Measurements from ENCODE around the gene NHP2.

Gene NHP2

DNA sequence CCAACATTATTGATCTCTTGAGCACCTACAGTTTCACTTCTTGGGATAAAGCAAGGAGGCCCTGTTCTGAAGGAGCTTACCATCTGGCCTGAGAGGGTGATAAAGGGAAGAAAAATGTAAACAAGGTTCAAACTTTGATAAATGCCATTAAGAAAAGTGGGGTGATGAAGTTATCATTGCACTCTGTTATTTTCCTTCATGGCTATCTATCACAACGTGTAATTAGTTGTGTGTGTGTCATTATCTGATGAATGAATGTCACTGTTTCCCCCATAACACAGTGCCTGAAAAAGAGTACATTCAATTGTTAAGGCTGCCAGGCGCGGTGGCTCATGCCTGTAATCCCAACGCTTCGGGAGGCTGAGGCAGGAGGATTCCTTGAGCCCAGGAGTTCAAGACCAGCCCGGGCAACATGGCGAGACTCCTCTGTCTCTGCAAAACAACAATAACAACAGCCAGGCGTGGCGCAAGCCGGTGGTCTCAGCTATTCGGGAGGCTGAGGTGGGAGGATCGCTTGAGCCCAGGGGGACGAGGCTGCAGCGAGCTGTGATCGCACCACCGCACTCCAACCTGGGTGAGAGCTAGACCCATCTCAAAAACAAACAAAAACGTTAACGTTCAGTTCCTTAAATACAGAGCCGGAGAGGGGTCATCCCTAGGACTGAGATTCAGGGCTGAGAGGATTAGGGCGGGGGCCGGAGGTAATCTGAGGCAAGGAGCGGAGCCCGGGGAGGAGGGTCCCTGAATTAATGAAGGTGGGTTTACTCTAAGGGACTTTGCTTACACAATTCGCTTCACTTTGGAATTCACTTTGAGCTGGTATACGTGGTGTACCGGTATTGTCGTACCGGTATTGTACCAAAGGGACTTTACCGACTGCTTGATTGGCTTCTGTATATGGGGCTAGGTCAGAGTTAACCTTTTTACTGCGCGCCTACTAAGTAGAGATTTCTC, 917 bp downstream of the NHP2 start:
- Histone ChIP-seq H3K4me3 (ENCODE audit: low read length in 2 of 2) (peak overlapping the region; percentile 75 to 96), H3K23ac (ENCODE audit: low read depth, low read length, poor library complexity) (no peak overlapping the region), H2AK5ac (ENCODE audit: low read depth, low read length) (no peak overlapping the region), H2BK5ac (ENCODE audit: low read length) (no peak overlapping the region), H2BK15ac (ENCODE audit: low read length) (no peak overlapping the region), H3K14ac (ENCODE audit: low read length) (no peak overlapping the region), H3K18ac (ENCODE audit: low read length) (no peak overlapping the region), H3K4me2 (ENCODE audit: insufficient read depth, low read length, poor library complexity, severe bottlenecking) (peak overlapping the region; percentile 48), H3K4ac (ENCODE audit: low read length) (no peak overlapping the region), H2BK120ac (ENCODE audit: low read depth, low read length) (no peak overlapping the region), H3K79me1 (ENCODE audit: low read depth, low read length) (peaks cover 3% of the 10 kb centered on the region), H2BK12ac (ENCODE audit: low read length) (no peak overlapping the region), H4K91ac (ENCODE audit: low read depth, low read length, poor library complexity) (no peak overlapping the region), H3K27me3 (ENCODE audit: control insufficient read depth in 3 of 3, insufficient read depth in 3 of 3, low read depth in 1 of 3, low read length in 3 of 3) (no peaks in the 10 kb centered on the region), H3K36me3 (replicated peaks in 1 of 2; ENCODE audit: control insufficient read depth in 2 of 2, insufficient read depth in 2 of 2, low read length in 2 of 2) (peaks cover 40 to 49% of the 10 kb centered on the region in 2 donors), H3K4me1 (ENCODE audit: control insufficient read depth in 2 of 2, insufficient read depth in 1 of 2, low read depth in 1 of 2, low read length in 2 of 2) (peaks cover 0 to 3% of the 10 kb centered on the region in 2 donors), H3K9me3 (replicated peaks in 1 of 2; ENCODE audit: control insufficient read depth in 2 of 2, insufficient read depth in 1 of 2, low read depth in 1 of 2, low read length in 2 of 2) (no peaks in the 10 kb centered on the region), H4K8ac (ENCODE audit: low read depth, low read length) (no peak overlapping the region), H3K9ac (ENCODE audit: low read depth, low read length, poor library complexity) (no peak overlapping the region), H3K27ac (replicated peaks; ENCODE audit: low read length) (no peak overlapping the region), H2AFZ (ENCODE audit: low read length) (peak overlapping the region; percentile 87)
- no peak for DNase-seq (ENCODE audit: low spot score)
- WGBS, 2 donors (ENCODE audit: extremely low coverage in 2 of 2, insufficient read length in 2 of 2, insufficient replicate concordance in 1 of 2), result no CpG with 5 or more reads among the region's 31 CpGs

DNA sequence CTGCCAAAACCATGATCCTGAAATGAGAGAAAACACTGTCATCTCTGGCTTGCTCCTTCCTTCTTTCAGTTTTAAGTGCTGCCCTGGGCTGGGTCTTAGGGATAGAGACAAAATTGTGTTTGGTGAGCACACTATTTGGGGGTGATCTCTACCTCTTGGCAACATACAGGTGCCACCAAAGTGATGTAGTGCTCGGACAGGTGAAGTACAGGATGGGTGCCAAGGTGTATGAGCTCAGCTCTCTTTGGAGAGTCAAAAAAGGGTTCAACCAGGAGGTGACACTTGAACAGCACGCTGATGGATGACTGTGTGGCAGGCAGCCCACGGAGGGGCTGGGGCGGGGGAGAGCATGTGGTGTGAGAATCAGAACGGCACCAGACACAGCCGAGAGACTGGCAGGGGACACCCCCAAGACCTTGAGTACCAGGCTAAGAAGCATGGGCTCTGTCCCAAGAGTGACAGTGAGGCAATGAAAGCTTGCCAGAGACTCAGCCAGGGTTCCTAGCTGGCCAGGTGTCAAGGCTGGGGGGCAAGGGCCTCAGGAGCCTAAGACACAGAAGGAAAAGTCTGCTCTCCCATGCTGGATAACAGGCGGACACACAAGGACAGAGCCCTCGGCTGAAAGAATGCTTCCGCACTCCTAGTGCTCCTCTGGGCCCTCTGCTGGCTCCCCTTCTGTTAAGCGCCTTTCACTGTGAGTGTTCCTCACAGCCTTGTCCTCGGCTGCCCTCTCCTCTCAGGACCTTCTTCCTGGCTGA, 2.5 kb downstream of the NHP2 start:
- Histone ChIP-seq H2BK5ac (ENCODE audit: low read length) (no peak overlapping the region), H3K36me3 (replicated peaks in 1 of 2; ENCODE audit: control insufficient read depth in 2 of 2, insufficient read depth in 2 of 2, low read length in 2 of 2) (peaks cover 56 to 65% of the 10 kb centered on the region in 2 donors), H3K18ac (ENCODE audit: low read length) (no peak overlapping the region), H3K14ac (ENCODE audit: low read length) (no peak overlapping the region), H2AK5ac (ENCODE audit: low read depth, low read length) (no peak overlapping the region), H4K8ac (ENCODE audit: low read depth, low read length) (no peak overlapping the region), H3K4ac (ENCODE audit: low read length) (no peak overlapping the region), H2BK12ac (ENCODE audit: low read length) (no peak overlapping the region), H3K27ac (replicated peaks; ENCODE audit: low read length) (no peak overlapping the region), H2AFZ (ENCODE audit: low read length) (no peak overlapping the region), H3K4me2 (ENCODE audit: insufficient read depth, low read length, poor library complexity, severe bottlenecking) (no peak overlapping the region), H3K27me3 (ENCODE audit: control insufficient read depth in 3 of 3, insufficient read depth in 3 of 3, low read depth in 1 of 3, low read length in 3 of 3) (no peaks in the 10 kb centered on the region), H3K23ac (ENCODE audit: low read depth, low read length, poor library complexity) (no peak overlapping the region), H3K9me3 (replicated peaks in 1 of 2; ENCODE audit: control insufficient read depth in 2 of 2, insufficient read depth in 1 of 2, low read depth in 1 of 2, low read length in 2 of 2) (no peaks in the 10 kb centered on the region), H2BK15ac (ENCODE audit: low read length) (no peak overlapping the region), H2BK120ac (ENCODE audit: low read depth, low read length) (no peak overlapping the region), H3K79me1 (ENCODE audit: low read depth, low read length) (peaks cover 6% of the 10 kb centered on the region), H4K91ac (ENCODE audit: low read depth, low read length, poor library complexity) (no peak overlapping the region), H3K4me1 (ENCODE audit: control insufficient read depth in 2 of 2, insufficient read depth in 1 of 2, low read depth in 1 of 2, low read length in 2 of 2) (peaks cover 0 to 3% of the 10 kb centered on the region in 2 donors), H3K4me3 (ENCODE audit: low read length in 2 of 2) (no peak overlapping the region), H3K9ac (ENCODE audit: low read depth, low read length, poor library complexity) (peak overlapping the region; percentile 35)
- no CpG with 5 or more reads among the region's 11 CpGs for WGBS, 2 donors (ENCODE audit: extremely low coverage in 2 of 2, insufficient read length in 2 of 2, insufficient replicate concordance in 1 of 2)
- no peak for DNase-seq (ENCODE audit: low spot score)

DNA sequence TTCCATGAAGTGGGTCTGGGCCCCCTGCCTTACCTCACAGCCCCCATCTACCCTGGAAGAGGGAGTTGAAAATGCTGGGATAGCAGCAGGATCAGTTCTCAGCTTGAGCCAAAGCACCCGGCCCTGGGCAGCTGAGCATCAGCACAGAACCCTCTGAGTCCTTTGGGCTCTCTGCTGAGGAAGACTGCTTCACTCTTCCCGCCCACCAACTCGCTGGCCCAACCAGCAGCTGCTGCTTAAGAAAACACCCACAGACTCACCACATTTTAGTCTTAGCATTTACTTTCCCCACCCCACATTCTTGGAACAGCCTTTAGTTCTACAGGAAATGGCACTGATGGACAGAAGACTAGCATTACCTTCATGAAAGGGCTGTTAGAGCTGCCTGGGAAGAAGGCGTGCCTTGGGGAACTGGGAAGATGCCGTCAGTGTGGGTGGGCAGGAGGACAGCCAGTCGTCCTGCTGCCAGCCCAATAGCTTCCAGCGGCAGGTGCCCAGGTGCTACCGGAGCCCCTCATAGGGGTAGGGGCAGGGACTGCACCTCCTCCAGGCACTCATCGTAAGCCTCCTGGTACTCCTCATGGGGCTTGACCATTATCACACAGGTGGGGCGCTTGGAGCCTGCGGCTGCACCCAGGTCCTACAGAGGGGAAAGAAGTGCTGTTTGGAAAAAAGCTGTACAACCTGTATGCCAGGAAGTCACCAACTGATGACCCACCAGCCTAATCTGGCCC, 4.3 kb downstream of the NHP2 start:
- H3K79me1 ChIP-seq (ENCODE audit: low read depth, low read length), result peaks cover 6% of the 10 kb centered on the region
- no peak overlapping the region for H2AFZ ChIP-seq (ENCODE audit: low read length)
- no CpG with 5 or more reads among the region's 11 CpGs for WGBS, 2 donors (ENCODE audit: extremely low coverage in 2 of 2, insufficient read length in 2 of 2, insufficient replicate concordance in 1 of 2)
- H3K36me3 ChIP-seq (replicated peaks in 1 of 2; ENCODE audit: control insufficient read depth in 2 of 2, insufficient read depth in 2 of 2, low read length in 2 of 2), result peaks cover 60 to 80% of the 10 kb centered on the region in 2 donors
- no peak overlapping the region for H2AK5ac ChIP-seq (ENCODE audit: low read depth, low read length)
- H4K8ac ChIP-seq (ENCODE audit: low read depth, low read length), result no peak overlapping the region
- peaks cover 0 to 3% of the 10 kb centered on the region in 2 donors for H3K4me1 ChIP-seq (ENCODE audit: control insufficient read depth in 2 of 2, insufficient read depth in 1 of 2, low read depth in 1 of 2, low read length in 2 of 2)
- no peak overlapping the region for H3K18ac ChIP-seq (ENCODE audit: low read length)
- DNase-seq (ENCODE audit: low spot score), result no peak
- H3K4me3 ChIP-seq (ENCODE audit: low read length in 2 of 2), result no peak overlapping the region
- H3K14ac ChIP-seq (ENCODE audit: low read length), result no peak overlapping the region
- H2BK12ac ChIP-seq (ENCODE audit: low read length), result no peak overlapping the region
- H2BK5ac ChIP-seq (ENCODE audit: low read length), result no peak overlapping the region
- H4K91ac ChIP-seq (ENCODE audit: low read depth, low read length, poor library complexity), result no peak overlapping the region
- H3K4me2 ChIP-seq (ENCODE audit: insufficient read depth, low read length, poor library complexity, severe bottlenecking), result no peak overlapping the region
- H2BK120ac ChIP-seq (ENCODE audit: low read depth, low read length), result no peak overlapping the region
- no peak overlapping the region for H3K4ac ChIP-seq (ENCODE audit: low read length)
- H3K9me3 ChIP-seq (replicated peaks in 1 of 2; ENCODE audit: control insufficient read depth in 2 of 2, insufficient read depth in 1 of 2, low read depth in 1 of 2, low read length in 2 of 2), result no peaks in the 10 kb centered on the region
- peak overlapping the region; percentile 47 for H3K9ac ChIP-seq (ENCODE audit: low read depth, low read length, poor library complexity)
- H3K27me3 ChIP-seq (ENCODE audit: control insufficient read depth in 3 of 3, insufficient read depth in 3 of 3, low read depth in 1 of 3, low read length in 3 of 3), result no peaks in the 10 kb centered on the region
- H3K23ac ChIP-seq (ENCODE audit: low read depth, low read length, poor library complexity), result no peak overlapping the region
- H3K27ac ChIP-seq (replicated peaks; ENCODE audit: low read length), result no peak overlapping the region
- no peak overlapping the region for H2BK15ac ChIP-seq (ENCODE audit: low read length)
